ENCODE measurements around the gene SLC35A1.
"Not testable (repeated sequence)": the region's sequence is repeated elsewhere in the genome, so short reads cannot be mapped to it uniquely, and the experiment has no call there.

Gene SLC35A1, protein sequence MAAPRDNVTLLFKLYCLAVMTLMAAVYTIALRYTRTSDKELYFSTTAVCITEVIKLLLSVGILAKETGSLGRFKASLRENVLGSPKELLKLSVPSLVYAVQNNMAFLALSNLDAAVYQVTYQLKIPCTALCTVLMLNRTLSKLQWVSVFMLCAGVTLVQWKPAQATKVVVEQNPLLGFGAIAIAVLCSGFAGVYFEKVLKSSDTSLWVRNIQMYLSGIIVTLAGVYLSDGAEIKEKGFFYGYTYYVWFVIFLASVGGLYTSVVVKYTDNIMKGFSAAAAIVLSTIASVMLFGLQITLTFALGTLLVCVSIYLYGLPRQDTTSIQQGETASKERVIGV

DNA sequence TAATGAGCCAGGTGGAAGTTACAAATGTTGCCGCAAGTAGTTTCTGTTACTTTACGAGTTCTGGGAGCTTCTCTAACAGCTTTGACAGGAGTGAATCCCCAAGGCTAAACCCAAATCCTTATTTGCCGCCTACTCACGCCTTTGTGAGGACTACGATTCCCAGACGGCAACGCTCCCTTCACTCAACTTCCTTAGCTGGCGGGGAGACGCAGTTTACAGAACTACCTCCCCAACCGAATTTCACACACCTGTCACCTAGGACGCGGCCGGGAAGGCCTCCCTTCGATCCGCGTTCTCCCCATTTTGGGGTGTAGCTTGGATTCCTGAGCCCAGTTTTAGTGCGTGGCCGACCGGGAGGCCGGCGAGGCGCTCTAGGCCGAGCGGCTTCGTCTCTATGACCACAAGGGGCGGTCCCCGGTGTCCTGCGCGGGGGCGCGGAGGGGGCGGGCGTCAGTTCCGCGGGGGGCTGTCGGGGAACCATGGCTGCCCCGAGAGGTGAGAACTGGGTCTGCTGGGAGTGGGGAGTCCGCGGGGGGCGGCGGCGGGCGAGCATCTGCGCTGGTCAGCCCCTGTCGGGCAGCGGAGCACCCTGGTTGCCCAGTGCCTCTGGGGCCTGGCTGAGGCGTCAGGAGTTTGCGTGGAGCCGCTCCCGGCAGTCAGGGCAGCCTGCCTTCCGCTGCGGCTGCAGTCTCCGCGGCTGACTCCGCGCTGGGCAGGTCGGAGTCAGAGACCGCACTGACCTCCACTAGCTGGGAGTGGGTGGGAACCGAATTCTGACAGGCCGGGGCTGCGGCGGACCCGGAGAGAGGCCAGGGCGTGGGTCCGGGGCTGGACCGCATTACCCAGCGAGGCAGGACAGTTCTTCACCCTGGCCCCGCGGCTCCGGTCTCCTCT lies at the start of gene SLC35A1:
TSS of gene SLC35A1 (plus strand) at position 450 of the 894 bp plus-strand sequence. CDS start at position 480, 30 bp downstream.
- DNase-seq: peak; percentile 73

DNA sequence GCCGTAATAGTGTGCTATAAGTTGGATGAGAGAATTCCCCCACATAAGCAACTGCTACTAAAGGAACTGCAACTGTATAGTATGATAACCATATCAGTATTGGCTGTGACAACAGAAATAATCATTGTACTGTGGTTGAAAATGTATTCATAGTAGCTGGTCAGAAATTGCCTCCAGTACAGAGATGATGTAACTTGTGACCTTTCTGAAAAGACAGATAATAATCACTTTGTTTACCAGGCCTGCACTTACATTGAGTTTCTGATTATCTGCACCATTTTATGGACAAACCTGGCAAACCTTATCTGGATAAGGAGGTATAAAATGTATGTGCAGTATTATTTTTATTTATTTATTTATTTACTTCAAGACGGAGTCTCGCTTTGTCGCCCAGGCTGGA lies 46.0 kb upstream of the SLC35A1 start:
- DNase-seq: no peak

DNA sequence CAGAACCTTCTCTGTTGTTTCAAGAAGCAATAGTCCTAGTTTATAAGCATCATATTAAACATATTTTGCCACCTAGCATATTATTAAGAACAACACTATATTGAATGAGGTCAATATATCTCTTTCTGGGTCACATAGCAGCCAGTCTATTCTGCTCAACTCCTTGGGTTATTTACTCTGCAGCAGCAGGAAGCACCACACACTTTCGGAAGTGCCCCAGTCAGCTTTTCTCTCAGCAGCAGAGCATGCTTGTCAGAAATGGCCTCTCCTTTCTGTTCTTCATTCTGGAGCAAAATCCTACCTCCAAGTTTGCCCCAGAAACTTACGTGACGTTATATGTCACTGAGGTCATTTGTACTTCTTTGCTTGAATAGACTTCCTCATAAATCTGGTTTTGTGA lies 42.3 kb upstream of the SLC35A1 start:
- no peak for DNase-seq

DNA sequence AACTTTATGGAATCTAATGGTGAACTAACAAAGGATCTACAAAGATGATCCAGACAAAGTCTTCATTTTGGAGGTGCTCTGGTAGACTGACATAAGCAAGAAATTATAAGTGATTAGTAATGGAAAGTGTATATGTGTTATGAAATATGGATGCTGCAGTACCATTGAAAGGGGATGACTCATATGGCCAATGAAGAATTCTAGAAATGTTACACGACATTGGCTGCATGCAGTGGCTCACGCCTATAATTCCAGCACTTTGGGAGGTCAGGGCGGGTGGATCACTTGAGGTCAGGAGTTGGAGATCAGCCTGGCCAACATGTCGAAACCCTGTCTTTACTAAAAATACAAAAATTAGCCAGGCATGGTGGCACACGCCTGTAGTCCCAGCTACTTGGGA lies 41.5 kb upstream of the SLC35A1 start:
- no peak for DNase-seq

DNA sequence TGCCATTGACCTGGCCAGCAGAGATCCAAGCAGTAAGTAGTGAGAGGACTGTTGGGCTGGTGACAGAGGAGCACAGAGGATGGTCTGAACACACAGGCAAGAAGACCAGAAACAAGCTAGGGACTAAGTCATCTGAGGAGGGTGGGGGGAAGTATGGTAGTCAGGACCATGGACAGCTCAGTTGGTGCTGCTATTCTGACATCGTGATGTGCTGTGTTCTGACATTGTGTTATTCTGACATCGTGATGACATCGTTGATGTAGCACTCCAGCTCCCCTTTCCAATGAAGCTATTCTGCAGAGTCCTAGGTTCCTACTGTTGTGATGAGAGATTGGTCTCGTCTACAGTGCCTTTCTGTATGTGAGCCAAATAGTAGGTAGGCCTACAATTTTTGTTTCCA lies 36.3 kb upstream of the SLC35A1 start:
- peak; percentile 65 for DNase-seq

DNA sequence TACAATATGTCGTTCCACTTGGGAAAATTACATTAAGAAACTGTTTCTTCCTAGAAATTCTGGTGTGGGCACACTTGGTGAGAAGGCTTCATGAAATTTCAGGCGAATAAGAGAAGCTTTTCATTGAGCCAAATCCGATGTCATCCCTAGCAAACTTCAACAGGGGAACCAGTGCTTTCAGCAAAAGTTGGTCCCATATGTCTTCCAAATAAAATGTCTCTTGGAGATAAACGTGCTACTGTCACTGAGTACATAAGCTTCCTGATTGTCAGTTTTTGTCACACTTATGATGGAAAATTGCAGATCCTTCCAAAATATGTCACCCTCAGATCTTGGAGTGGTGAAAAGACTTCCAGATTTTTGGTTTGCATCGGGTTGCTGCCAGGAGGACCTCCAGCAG lies 31.1 kb upstream of the SLC35A1 start:
- no peak for DNase-seq

DNA sequence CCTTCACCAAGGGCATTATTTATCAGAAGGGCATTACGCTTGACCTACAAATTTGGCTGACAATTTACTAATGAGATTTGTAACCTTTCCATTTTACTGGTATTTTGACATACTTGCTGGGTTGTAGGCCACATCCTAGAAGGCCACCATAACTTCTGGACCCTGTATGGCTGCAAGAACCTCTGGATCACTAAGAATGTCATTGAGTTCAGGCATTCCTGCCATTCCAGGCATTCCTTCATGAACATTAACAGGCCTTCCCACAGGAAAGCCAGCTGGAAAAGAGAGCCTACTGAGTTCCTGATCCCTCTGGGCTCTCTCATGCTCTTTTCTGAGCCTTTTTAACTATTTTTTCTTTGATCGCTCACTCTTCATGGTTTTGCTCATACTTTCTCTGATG lies 28.4 kb upstream of the SLC35A1 start:
- no peak for DNase-seq

DNA sequence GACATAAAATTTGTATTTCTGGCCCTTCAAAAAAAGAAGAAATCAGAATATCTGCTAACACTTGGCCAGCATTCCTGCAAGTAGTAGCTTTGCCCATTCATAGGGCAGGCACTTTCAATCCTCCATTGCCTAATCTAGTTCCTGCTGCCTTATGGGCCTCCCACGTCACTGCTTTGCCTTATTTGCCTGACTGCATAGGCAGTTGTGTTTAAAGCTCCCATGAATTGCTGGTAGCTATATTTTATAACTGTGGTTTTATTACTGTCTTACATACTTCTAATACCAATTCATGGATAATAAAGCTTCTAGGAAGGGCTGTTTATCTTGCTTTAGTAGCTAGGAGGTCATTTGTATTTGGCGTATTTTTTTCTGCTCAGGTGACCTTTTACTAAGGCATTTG lies 7.7 kb upstream of the SLC35A1 start:
- no peak for DNase-seq

DNA sequence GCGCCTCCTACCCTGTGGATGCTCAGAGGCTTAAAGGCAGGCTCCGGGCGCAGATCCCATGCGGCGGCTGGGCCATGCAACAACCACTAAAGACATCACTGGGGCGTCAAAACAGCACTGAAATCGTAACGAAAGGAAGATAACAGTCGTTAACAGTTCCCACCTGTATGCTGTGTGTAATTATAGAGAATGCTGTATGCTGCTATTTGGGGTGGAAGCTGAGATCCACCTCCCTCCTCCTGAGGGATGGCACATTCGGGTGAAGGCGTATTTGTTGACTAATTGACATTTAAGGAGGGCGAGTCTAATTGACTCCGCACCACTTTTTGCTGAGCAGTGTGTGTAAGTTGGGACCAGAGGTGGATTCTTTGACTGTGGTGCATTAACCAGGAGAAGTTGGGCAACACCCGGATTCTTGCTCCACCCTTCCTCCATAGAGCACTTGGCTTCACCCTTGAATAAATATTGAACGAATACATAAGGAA lies 687 bp downstream of the SLC35A1 start:
- DNase-seq: peak; percentile 39

DNA sequence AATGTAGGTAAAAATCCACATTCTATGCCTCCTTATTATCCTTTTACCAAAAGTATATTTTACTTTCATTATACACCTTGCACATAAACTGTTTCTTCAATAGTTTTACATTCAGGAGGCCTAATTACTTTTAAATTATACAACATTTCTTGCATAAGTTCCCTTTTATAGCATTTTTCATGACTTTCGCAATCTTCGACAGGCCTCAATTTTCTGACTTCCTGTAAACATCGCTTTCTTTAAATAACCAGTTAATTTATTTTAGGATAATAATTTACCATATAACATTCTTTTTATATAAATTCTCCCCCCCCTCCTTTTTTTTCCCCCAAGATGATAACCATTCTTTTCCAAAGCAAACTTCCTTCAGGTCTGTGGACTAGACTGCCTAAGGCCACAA lies 9.2 kb downstream of the SLC35A1 start:
- peak; percentile 66 for DNase-seq

DNA sequence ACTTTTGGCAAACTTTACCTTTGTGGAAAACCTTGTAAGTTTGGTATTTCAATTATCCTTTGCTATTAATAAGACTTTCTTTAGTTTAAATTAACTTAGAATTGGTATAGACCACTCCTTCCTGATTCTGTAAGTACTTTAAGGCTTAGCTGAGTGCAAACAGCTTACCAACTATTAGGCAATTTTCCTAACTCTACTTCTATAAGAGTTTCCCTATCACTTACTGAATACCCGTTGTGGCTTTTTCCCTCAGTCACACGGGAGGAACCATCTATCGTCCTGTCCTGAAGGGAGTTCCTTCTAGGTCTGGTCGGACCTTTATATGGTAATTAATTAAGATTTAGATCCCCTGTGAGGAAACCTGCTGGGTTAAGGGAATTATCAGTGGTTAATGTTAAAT lies 9.6 kb downstream of the SLC35A1 start:
- DNase-seq: peak; percentile 90

DNA sequence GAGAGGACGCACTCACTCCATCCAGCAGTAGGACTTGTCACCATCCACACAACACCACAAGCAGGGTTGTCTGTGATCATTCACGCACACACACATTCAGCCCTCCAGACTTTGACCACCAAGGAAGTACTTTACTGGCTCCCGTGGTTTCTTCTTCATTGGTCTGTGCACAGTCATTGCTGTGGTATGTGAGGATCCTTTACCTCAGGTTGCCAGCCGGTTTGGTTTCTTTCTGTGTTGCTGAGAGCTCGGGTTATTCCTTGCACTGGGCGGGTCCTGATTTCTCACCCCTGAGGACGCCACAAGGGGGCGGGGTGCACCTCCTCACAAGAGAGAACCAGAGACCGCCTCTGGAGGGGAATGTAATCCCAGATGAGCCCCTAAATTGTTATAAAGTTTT lies 11.2 kb downstream of the SLC35A1 start:
- peak; percentile 73 for DNase-seq

DNA sequence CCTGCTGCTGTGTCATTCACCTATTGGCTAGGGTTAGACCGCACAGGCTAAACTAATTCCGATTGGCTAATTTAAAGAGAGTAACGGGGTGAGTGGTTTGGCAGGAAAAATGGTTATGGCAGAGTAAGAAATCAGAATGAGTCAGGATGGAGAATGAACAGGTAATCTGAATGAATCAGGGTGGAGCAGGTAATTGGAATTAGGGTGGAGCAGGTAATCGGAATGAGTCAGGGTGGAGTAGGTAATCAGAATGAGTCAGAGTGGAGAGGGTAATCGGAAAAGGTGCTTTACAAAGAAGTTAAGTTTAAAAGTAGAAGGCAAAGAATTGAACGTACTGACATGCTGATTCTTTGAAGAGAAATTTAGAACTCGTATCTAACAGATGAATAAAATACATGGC lies 11.7 kb downstream of the SLC35A1 start:
- DNase-seq: no peak

DNA sequence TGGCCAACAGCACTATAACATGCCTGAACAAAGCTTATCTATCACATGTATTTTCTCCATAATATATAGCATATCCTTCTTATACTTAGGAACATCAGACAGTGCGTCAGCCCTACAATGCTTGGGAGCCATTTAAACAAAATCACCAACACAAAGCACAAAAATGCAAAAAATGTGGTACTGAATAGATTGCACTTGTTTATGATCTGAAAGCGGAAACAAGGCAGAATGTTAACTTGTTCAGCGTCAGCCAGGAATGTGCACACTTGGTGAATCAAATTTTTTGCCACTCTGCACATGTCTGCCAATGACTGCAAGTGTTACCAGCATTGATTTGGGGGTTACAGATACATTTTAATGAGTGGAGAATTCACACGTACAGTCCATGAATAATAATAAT lies 14.8 kb downstream of the SLC35A1 start:
- DNase-seq: no peak

DNA sequence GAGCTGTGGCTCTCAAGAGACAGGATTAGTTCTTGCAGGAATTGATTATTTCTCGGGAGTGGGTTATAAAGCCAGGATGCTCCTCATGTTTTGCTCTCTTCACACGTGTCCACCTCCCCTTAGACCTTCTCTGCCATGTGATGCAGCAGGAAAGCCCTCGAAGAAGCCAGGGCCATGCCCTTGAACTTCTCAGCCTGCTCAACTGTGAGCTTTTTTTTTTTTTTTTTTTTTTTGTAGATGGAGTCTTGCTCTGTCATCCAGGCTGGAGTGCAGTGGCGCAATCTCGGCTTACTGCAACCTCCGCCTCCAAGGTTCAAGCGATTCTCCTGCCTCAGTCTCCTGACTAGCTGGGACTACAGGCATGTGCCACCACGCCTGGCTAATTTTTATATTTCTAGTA lies 16.6 kb downstream of the SLC35A1 start:
- DNase-seq: not testable (repeated sequence)

DNA sequence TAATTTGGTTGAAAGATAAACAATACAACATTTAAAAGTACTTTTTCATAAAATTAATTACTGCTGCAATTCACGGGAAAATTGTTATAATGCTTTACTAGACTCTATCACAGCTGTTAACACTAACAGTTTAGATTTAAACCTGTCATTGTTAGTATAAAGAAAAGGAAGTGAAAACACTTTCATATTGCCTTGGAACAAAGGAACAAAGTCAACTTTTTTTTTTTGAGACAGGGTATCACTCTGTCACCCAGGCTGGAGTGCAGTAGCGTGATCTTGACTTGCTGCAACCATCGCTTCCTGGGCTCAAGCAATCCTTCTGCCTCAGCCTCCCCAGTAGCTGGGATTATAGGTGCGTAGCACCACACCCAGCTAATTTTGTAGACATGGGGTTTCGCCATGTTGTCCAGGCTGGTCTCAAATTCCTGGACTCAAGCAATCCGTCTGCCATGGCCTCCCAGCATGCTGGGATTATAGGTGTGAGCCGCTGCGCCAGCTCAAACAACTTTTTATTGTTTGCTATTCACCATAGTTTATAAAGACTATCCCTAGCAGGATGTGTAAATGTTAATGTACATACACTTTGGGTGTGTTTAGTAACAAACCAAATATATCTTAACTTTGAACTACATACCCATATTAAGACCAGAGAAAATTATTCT lies 22.1 kb downstream of the SLC35A1 start:
- peak; percentile 61 for DNase-seq

DNA sequence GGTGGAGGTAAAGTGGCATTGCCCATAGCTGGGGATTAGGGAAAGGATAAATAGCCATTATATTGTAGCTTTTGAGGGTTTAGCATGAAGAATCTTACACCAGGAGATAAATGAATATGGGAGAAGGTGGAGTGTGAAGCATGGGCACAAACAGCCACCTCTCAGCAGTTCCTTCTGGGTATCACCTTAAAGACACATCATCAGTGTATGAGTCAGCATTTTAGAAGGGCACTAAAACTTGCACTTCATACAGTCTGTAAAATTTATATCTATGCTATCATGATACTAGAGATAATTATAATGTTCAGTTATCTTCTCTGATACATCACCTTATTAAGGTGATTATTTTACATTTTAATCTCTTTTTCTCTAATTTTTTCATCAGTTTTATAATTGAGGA lies 25.3 kb downstream of the SLC35A1 start:
- DNase-seq: no peak

DNA sequence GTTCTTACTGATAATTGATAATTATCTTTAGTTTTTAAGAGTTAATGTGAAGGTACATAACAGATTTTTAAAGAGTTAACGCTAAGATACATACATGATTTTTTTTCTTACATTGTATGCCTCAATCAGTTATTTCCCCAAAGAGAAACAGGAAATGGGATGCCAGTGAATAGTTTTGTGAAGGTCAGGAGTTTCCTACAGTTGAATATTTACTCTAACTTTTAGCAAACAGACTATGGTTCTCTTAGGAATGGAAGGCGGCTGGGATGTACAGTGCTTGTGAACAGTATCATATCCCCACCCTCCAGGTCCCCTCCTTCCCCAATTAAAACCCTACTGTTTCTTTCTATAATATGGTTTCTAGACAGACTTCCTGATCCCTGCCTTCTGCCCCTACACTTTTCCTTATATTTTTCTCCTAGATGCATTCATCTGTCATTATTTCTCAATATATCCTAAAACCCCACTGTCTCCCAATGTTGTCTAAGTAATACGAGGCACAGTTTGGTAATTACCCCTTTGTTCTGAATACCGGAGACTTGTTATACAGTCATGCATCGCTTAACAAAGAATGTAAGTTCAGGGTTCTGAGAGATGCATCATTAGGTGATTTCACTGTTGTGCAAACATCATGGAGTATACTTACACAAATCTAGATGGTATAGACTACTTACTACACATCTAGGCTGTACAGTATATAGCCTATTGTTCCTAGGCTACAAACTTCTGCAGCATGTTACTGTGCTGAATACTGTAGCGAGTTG lies 29.2 kb downstream of the SLC35A1 start:
- no peak for DNase-seq

DNA sequence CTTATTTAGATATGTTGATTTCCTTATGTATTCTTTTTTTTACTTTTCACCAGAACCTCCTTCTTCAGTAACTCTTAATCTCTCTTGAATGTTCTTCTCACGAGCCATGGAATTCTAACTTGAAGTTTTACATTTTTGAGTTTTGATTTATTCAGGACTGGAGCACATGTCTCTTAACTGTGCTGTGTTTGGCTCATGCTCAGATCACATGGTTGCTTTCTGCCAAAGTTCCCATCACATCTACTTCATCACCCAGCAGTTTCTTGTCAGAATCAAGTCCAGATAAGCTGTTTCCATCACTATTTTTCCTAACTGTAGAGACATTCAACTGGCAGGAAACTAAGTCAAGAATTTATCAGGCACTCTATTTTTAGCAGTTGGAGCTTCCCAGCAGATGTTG lies 31.7 kb downstream of the SLC35A1 start:
- no peak for DNase-seq

DNA sequence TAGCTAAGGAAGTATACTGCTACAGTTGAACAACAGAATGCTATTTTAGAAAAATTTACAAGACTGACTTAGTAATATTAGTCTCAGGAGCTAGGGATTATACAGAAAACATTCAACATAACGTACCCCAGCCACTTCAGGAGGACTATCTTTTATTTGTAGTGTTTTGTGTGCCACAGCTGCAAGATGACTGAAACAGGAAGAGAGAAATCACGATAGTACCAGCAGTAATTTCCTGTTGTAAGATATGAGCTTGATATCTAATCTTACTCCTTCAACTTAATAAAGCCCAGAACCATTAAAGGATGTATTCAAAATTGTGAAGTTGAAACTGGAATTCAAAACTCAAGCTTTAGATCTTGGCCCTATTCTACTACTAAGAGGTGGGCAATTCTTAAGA lies 42.1 kb downstream of the SLC35A1 start:
- DNase-seq: no peak

DNA sequence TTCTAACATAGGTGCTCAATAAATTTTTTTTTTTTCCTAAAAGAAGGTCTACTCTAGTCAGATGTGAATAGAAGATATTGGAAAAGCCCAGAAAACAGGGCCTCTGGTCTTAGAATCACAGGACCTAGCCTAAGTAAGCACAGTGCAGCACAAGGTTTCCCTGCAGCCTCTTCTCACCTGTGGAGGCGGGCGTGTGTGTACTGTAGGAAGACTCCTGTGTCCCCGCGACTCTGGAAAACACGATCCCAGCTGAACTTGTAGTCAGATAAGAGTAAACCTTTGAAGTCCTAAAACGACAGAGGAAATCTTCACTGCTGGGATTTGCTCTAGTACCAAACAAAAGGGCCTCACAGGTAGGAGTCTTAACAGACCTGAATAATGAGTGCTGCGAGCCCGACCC lies 45.7 kb downstream of the SLC35A1 start:
- DNase-seq: no peak

DNA sequence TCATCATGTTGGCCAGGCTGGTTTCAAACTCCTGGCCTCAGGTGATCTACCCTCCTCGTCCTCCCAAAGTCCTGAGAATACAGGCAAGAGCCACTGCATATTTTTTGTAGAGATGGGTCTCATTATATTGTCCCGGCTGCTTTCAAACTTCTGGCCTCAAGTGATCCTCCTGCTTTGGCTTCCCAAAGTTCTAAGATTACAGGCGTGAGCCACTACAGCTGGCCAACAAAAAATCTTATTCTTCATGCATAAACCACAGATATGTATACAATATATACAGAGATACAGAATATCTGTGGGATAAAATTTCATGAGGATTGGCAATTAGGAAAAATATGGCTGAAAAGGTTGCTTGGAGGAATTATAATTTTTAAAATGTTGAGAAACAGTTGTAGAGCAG lies 49.9 kb downstream of the SLC35A1 start:
- DNase-seq: no peak

DNA sequence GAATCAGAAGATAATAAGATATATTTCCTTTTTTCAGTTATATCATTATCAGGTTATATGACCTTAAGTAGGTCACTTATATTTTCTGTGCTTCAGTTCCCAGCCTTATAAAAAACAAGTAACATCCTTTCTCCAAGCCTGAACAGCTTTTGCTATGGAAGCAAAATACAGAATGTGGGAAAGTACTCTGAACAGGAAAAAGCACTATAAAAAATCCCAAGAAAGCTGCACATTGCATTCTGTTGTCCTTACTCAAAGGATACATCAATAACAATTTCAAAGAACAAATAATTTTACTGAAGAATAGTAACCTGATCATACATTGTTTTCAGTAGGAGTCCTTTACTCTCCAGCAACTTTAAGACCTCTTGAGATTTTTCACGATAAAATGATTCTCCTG lies 56.4 kb downstream of the SLC35A1 start:
- no peak for DNase-seq
